ENCODE measurements around the gene CCDC122. TPM values are rescaled to one million over a fixed set of nuclear protein-coding genes. Genes with fewer than 3 reads are reported as not detected.
A peak's percentile ranks its signal among the peaks of the same experiment; 100 is the strongest.

CCDC122 gene
- total RNA-seq, 1 experiment from 2014 or later: 18.0 TPM

DNA sequence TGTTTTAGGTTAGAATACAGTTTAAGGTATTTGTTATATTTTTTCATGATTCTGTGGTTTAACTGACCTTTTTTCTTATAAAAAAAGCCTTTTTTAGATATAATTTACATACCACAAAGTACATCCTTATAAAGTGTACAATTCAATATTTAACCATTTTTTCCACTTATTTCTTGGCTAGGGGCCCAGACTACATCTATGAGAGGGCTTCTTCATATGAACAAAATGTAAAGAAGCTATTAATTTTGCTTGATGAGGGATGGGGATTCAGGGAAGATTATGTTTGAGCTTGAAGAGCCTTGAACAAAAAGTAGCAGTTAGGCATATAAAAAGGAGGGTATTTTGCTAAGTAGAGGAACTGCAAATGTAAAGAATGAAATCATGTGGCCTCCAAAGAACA, 2.2 kb downstream of the CCDC122 start:
- peak; percentile 6 for DNase-seq (ENCODE audit: low read depth)

- DNase-seq (ENCODE audit: low read depth): no peak
These were observed 3.2 kb downstream of the CCDC122 start for GRCh38 chr13:43876366-43876765.

- peak; percentile 31 for DNase-seq (ENCODE audit: low read depth)
These were observed 4.9 kb downstream of the CCDC122 start for GRCh38 chr13:43874504-43875092.

DNA sequence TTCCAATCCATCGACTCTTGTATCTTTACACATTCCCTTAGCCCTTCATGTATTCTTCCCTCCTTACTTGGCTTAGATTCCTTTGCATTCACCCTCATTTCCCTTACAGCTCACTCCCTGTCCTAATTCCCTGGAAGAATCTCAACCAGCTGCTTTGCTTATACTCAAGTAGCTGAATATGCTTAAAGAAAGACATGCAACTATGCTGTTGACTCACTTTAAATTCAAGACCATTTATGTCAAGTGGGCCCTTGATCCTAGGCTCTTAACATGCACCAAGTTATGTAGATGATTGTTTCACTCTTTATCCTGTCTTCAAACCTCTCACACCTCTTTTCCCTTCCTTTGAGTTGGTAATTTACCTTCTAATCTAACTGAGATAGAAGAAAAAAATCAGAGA, 7.4 kb downstream of the CCDC122 start:
- no peak for DNase-seq (ENCODE audit: low read depth)

DNA sequence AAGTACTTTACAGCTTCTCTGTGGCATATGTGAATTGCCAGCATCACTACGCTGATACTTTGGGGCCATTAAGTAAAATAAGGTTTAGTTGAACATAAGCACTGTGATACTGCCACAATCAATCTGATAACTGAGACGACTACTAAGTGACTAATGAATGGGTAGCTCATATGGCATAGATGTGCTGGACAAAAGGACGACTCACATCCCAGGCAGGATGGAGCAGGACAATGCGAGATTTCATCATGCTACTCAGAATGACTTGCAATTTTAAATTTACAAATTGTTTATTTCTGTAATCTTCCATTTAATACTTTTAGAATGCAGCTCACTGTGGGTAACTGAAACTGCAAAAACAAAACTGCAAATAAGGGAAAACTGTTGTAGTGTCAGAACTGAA, 13.6 kb downstream of the CCDC122 start:
- peak; percentile 44 for DNase-seq (ENCODE audit: low read depth)

DNA sequence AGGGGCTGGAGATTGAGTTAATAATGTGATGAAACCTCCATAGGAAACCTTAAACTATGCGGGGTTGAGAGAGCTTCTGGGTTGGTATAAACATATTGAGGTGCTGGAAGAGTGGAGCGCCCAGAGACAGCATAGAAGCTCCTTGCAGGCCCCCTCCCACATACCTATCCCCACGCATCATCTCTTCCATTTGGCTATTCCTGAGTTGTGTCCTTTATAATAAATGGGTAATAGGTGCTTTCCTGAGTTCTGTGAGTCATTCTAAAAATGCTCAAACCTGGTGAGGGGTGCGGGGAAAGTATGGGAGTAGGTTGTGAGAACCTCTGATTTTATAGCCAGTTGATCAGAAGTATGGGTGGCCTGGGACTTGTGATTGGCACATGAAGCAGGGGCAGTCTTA, 14.6 kb downstream of the CCDC122 start:
- DNase-seq (ENCODE audit: low read depth): no peak

DNA sequence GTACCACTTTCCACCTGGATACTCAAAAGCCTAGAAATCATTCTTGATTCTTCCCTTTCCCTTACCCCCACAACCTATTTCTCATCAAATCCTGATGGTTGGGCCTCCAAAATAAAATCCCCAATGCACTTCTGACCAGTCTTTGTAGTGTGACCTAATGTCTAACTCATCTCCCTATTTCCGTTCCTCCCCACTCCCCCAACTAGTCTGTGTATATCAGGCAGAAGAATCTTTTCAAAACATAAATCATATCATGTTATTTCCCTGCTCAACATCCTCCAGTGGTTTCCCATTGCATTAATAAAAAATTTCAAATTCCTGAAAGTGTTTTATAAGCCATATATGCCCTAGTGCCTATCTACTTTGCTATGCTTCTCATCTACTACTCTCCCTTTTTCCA, 17.7 kb downstream of the CCDC122 start:
- no peak for DNase-seq (ENCODE audit: low read depth)

DNA sequence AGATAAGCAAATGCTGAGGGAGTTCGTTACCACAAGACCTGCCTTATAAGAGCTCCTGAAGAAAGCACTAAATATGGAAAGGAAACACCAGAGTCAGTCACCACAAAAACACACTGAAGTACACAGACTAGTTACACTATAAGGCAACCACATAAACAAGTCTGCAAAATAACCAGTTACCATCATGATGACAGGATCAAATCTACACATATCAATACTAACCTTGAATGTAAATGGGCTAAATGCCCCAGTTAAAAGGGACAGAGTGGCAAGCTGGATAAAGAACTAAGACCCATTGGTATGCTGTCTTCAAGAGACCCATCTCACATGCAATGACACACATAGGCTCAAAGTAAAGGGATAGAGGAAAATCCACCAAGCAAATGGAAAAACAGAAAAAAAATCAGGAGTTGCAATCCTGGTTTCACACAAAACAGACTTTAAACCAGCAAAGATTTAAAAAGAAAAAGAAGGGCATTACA, 26.6 kb downstream of the CCDC122 start:
- DNase-seq (ENCODE audit: low read depth): no peak

- DNase-seq (ENCODE audit: low read depth): no peak
These were observed 28.7 kb downstream of the CCDC122 start for GRCh38 chr13:43850873-43851272.

- DNase-seq (ENCODE audit: low read depth): peak; percentile 63
These were observed 31.4 kb downstream of the CCDC122 start for GRCh38 chr13:43848001-43848649.

DNA sequence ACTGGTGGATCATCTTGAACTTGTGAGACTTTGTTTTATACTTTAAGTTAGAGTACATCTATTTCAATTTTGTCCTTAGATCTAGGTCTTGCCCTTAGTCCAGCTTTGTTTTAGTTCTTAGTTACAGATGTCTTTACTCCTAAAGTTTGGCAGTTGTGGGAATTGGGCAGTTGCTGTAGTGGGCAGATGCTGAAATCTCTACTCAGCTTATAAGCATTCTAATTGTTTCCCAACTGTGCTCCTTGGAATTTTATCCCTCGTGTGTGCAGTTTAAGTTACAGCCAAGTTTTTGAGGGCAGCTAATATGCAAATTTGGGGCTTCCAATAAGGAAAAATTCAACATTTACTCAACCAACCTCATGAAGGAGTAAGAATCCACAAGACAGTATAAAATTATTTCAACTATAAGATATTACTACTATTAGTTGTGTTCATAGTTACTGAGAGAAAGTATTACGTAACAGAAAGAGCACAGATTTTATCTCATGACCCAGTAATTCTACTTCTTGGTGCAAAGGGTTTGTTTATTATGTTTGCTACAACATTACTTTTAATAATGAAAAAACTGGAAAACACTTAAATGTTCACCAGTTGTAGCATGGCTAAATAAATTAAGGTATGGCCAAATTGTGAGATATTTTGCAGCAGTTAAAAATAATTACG, 32.9 kb downstream of the CCDC122 start:
- peak; percentile 27 for DNase-seq (ENCODE audit: low read depth)

DNA sequence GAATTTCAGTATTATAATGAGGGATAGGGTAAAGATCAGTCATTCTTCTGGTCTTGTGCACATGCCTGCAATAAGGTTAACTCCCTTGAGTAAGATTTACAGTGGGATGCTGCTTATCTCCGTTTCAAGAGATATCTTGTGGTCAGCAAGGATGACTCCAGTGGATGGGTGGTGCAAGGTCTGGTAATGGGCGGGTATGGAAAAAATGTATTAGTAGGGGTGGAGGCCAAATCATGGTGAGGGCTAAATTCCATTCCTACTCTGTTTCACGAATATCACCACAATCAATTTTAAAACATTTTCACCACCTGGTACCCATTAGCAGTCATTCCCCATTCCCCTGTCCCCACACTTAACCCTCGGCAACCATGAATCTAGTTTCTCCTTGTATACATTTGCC, 40.6 kb downstream of the CCDC122 start:
- peak; percentile 73 for DNase-seq (ENCODE audit: low read depth)

GRCh38 chr13:43835701-43836100, 43.8 kb downstream of the CCDC122 start:
- DNase-seq (ENCODE audit: low read depth): peak; percentile 44

- DNase-seq (ENCODE audit: low read depth): peak; percentile 54
These were observed 48.5 kb downstream of the CCDC122 start for GRCh38 chr13:43831088-43831487.

DNA sequence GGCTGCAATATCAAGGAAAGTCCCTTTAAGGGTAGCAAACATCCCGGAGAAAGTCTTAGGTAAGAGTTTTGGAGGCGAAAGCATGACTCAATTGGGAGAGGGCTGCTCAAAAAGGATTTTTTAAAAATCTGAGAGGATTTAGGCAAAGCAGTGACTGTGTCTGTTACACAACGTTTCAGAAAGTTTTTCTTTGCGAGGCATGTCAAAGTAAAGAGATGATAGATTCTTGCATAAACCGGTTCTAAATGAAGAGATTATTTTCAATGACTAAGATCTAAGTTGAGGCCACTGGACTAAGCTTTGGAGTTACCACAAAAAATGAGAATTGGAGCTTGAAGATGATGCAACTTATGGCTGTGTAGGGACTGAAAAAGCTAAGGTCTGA, 49.1 kb downstream of the CCDC122 start:
- DNase-seq (ENCODE audit: low read depth): peak; percentile 53

- DNase-seq (ENCODE audit: low read depth): peak; percentile 65
These were observed 54.9 kb downstream of the CCDC122 start for GRCh38 chr13:43824656-43825055.

DNA sequence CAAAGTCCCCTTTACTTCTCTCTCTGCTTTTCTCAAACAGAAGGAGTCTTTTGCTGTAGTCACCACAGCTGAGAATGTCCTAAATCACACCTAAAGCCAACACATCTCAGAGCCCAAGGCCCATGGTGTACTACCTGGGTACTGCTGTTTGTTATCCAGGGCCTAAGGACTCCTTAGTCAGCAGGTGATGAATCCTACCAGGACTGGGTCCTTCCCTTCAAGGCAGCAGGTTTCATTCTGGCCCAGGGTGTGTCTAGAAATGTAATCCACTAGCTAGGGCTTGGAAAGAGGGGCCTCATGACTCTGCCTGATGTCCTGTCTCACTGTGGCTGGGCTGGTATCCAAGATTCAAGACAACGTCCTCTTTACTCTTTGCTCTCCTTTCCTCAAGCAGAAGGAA, 56.6 kb downstream of the CCDC122 start:
- no peak for DNase-seq (ENCODE audit: low read depth)

GRCh38 chr13:43816401-43816889, 63.1 kb downstream of the CCDC122 start:
- no peak for DNase-seq (ENCODE audit: low read depth)

DNA sequence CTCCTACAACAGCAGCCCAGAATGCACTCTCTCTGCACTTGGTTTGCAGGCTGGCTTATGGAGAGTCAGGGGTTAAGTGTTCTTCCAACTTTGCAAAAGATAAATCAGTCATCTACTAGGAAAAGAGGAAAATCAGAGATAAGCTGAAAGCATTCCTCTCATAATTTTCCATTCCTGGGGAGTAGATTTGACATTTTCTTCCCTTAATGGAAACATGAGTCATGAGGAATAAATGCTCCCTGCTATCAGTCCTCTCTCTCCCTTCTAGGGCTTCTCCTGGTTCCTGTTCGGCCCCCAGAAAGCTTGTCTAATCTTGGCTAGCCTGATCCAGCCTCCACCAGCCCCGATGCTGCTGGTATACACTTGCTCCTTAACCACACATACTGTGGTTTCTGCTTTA, 64.3 kb downstream of the CCDC122 start:
- DNase-seq (ENCODE audit: low read depth): peak; percentile 79

GRCh38 chr13:43808676-43809075, 70.9 kb downstream of the CCDC122 start:
- DNase-seq (ENCODE audit: low read depth): no peak

- peak; percentile 43 for DNase-seq (ENCODE audit: low read depth)
These were observed 73.8 kb downstream of the CCDC122 start for GRCh38 chr13:43805681-43806128.

DNA sequence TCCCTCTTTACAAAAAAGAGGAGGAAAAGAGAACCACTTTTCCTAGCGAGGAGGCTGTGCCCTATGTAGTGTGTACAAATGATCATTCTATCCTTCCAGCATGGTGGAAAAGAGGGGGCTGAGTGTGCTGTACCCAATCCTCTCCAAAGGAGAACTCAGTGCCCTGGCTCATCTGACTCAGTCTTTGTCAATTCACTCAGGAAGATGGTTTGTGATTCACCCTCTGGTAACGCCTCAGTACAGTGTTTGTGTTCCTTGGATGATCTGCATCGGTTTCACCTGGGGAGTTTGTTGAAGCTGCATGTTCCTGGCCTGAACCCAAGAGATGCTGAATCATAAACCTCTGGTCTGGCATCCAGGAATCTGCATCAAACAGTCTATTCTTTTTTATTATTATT, 74.5 kb downstream of the CCDC122 start:
- peak; percentile 89 for DNase-seq (ENCODE audit: low read depth)
